GM12891 (cell line): ENCODE data around the gene SLC12A6.

ENCODE experiments used
- PAX5 ChIP-seq: IDR thresholded peaks from 2 replicates; pipeline ENCODE4 v1.6.1; 2011; ENCODE audit warnings: low read length, moderate library complexity, mild to moderate bottlenecking; ENCODE audit not compliant: insufficient read depth, severe bottlenecking
- POLR2A ChIP-seq: IDR thresholded peaks from 2 replicates; pipeline ENCODE4 v1.6.1; 2011; ENCODE audit warnings: low read depth, low read length, control low read depth
- POLR2AphosphoS5 ChIP-seq: IDR thresholded peaks from 2 replicates; pipeline ENCODE4 v1.6.1; 2011; ENCODE audit warnings: low read depth, low read length, control low read depth
- TAF1 ChIP-seq: IDR thresholded peaks from 2 replicates; pipeline ENCODE4 v1.6.1; 2011; ENCODE audit warnings: low read depth, low read length, control low read depth

DNA sequence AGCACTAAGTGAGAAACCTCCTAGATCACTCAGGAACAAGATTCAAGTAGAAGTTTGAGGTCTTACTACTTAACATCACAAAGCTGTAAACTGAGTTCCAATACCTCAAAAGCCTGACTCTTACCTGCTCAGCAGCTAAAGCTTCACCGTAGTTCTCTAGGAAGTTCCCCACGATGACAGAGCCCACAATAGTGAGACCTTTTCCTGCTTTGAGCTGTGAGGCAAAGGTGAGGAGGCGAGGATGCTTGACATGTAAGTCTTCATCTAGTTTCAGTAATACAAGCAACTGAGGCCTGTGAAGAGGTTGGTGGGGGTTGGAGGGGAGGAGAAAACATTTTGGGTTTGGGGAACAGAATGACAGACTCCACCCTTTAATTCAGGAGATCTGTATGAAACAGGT is 97.0 kb downstream of the SLC12A6 start:
- no peak for TF ChIP-seq POLR2AphosphoS5
- no peak for TF ChIP-seq TAF1
- TF ChIP-seq POLR2A, result no peak
- TF ChIP-seq PAX5, result no peak
